Neutrophil (primary cell): Measurements from ENCODE around the gene EIF6.

Source experiments
- H3K27ac ChIP-seq: fragments of 200-600 bp; sonication (generic); 2 replicates; pipeline ENCODE4 v1.5.1; 2016; ENCODE audit warnings: mild to moderate bottlenecking, moderate library complexity
- H3K27me3 ChIP-seq: fragments of 200-600 bp; sonication (generic); 2 replicates; pipeline ENCODE4 v1.6.0; 2016; ENCODE audit warnings: mild to moderate bottlenecking
- H3K36me3 ChIP-seq: fragments of 200-600 bp; sonication (generic); 2 replicates; pipeline ENCODE4 v1.5.1; 2017
- H3K4me1 ChIP-seq, 2 experiments: fragments of 200-600 bp in 1 of 2; sonication (generic) in 1 of 2; 1 replicate in 1 of 2; 2 replicates in 1 of 2; pipeline versions ENCODE4 v1.5.1 to v1.6.1; 2013 to 2016; ENCODE audit warnings: low read depth in 1 of 2, low read length in 1 of 2, mild to moderate bottlenecking in 1 of 2, moderate library complexity in 1 of 2; ENCODE audit not compliant: control insufficient read depth in 1 of 2, insufficient read depth in 1 of 2
- H3K4me3 ChIP-seq, 2 experiments: fragments of 200-600 bp in 1 of 2; sonication (generic) in 1 of 2; 1 replicate in 1 of 2; 2 replicates in 1 of 2; pipeline ENCODE4 v1.5.1; 2013 to 2016; ENCODE audit warnings: low read depth in 1 of 2, low read length in 1 of 2, mild to moderate bottlenecking in 1 of 2, moderate library complexity in 1 of 2
- H3K9me3 ChIP-seq: fragments of 200-600 bp; sonication (generic); 2 replicates; pipeline ENCODE4 v1.5.1; 2016
- CTCF ChIP-seq: fragments of 200-600 bp; sonication (generic); IDR thresholded peaks from 2 replicates; pipeline ENCODE4 v1.5.1; 2016; ENCODE audit warnings: antibody characterized with exemption

The EIF6 gene

DNA sequence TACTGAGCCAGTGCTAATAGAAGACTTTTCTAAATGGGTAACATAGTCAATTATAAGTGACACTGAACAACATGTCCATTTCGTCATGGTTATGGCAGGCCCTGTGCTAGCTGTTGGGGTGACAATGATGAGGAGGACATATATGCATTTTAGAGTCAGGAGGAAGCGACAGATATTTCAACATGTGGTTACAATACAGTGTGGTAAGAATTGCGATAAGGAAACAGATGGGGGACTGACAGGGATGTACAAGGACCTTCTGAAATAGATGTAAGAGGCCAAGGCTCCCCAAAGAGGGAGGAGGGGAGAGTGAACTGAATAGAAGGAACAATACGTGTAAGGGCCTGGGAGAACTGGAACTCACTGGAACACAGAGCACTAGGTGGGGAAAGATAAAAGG lies 46.4 kb downstream of the EIF6 start:
- Histone ChIP-seq H3K4me1 (peaks cover 42 to 47% of the 10 kb centered on the region in 2 experiments), H3K27me3 (no peaks in the 10 kb centered on the region), H3K27ac (peak overlapping the region; percentile 83), H3K9me3 (no peaks in the 10 kb centered on the region), H3K4me3 (peak overlapping the region in 1 of 2 experiments; percentile 4), H3K36me3 (peaks cover 16% of the 10 kb centered on the region)
- TF ChIP-seq CTCF, result no peak

DNA sequence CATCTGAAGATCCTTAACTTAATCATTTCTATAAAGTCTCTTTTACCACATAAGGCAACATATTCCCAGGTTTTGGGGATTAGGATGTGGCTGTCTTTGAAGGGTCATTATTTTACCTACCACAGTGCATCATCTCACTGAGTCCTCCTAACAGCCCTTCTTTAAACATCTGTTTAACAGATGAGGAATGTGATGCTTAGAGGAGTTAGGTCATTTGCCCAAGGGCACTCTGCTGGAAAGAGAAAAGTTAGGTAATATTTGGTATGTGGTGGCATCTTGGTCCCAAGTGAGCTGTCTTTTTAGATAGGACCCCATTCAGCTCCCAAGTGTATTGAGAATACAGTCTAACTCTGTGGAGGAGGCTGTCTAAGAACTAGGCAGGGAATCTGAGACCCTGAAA lies 47.1 kb downstream of the EIF6 start:
- no peak for TF ChIP-seq CTCF
- Histone ChIP-seq H3K4me1 (peaks cover 42 to 47% of the 10 kb centered on the region in 2 experiments), H3K27ac (peak overlapping the region; percentile 83)

GRCh38 chr20:35235881-35236280 lies 48.7 kb downstream of the EIF6 start:
- H3K4me1 ChIP-seq, result peaks cover 39 to 40% of the 10 kb centered on the region in 2 experiments
- H3K4me3 ChIP-seq, result no peak overlapping the region
- H3K36me3 ChIP-seq, result peaks cover 20% of the 10 kb centered on the region
- TF ChIP-seq CTCF, result no peak
- no peak overlapping the region for H3K27ac ChIP-seq
- H3K27me3 ChIP-seq, result no peaks in the 10 kb centered on the region
- no peaks in the 10 kb centered on the region for H3K9me3 ChIP-seq

More for the DNA sequence above, 47.1 kb downstream of the EIF6 start:
- H3K9me3 ChIP-seq, result no peaks in the 10 kb centered on the region
- H3K27me3 ChIP-seq, result no peaks in the 10 kb centered on the region
- peaks cover 16% of the 10 kb centered on the region for H3K36me3 ChIP-seq
- H3K4me3 ChIP-seq, result no peak overlapping the region

DNA sequence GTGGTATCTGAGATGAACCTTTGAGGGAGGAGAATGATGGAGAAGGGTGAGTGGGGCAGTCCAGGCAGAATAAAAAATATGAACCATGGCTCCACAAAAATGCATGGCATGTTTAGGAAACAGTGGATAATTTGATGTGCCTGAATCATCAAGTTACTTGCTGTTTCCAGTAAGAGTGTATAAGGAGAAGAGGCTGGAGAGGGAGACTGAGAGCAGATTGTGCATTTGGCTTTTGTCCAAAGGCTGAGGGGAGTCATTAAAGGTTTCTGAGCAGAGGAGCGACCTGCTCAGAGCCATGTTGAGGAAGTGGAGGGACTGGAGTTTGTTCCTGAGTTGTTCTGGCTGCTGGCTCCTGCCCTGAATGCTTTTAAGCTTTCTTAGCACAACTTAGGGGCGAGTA lies 52.0 kb downstream of the EIF6 start:
- peaks cover 22% of the 10 kb centered on the region for H3K27me3 ChIP-seq
- no peak overlapping the region for H3K27ac ChIP-seq
- TF ChIP-seq CTCF, result no peak
- H3K4me1 ChIP-seq, result peaks cover 6 to 7% of the 10 kb centered on the region in 2 experiments
- no peak overlapping the region for H3K4me3 ChIP-seq
- peaks cover 20% of the 10 kb centered on the region for H3K36me3 ChIP-seq
- H3K9me3 ChIP-seq, result no peaks in the 10 kb centered on the region
